Measurements from ENCODE around the gene IFNGR1.
"Not testable (repeated sequence)": the region's sequence is repeated elsewhere in the genome, so short reads cannot be mapped to it uniquely, and the experiment has no call there.

Gene IFNGR1

GRCh38 chr6:137210903-137211302, 8.3 kb downstream of the IFNGR1 start:
- no peak for DNase-seq

- DNase-seq = no peak
These were observed 10.9 kb downstream of the IFNGR1 start for GRCh38 chr6:137208279-137208678.

- not testable (repeated sequence) for DNase-seq
These were observed 11.7 kb downstream of the IFNGR1 start for GRCh38 chr6:137207457-137207856.

GRCh38 chr6:137206577-137206976, 12.6 kb downstream of the IFNGR1 start:
- no peak for DNase-seq

GRCh38 chr6:137203256-137203655, 15.9 kb downstream of the IFNGR1 start:
- no peak for DNase-seq

- DNase-seq = no peak
These were observed 17.1 kb downstream of the IFNGR1 start for GRCh38 chr6:137202078-137202477.

GRCh38 chr6:137201006-137201405, 18.2 kb downstream of the IFNGR1 start:
- DNase-seq = no peak

GRCh38 chr6:137200288-137200687, 18.9 kb downstream of the IFNGR1 start:
- DNase-seq = no peak

GRCh38 chr6:137197684-137198645, 21.2 kb downstream of the IFNGR1 start:
- no peak for DNase-seq

GRCh38 chr6:137193256-137194070, 25.7 kb downstream of the IFNGR1 start:
- DNase-seq = no peak

- no peak for DNase-seq
These were observed 26.4 kb downstream of the IFNGR1 start for GRCh38 chr6:137192821-137193220.

- DNase-seq = no peak
These were observed 27.5 kb downstream of the IFNGR1 start for GRCh38 chr6:137191670-137192069.

GRCh38 chr6:137191236-137191635, 27.9 kb downstream of the IFNGR1 start:
- DNase-seq = no peak

- DNase-seq = no peak
These were observed 28.5 kb downstream of the IFNGR1 start for GRCh38 chr6:137190583-137191094.

- DNase-seq = no peak
These were observed 30.3 kb downstream of the IFNGR1 start for GRCh38 chr6:137188855-137189254.

GRCh38 chr6:137185290-137185689, 33.9 kb downstream of the IFNGR1 start:
- DNase-seq = no peak

GRCh38 chr6:137182654-137183073, 36.5 kb downstream of the IFNGR1 start:
- no peak for DNase-seq

GRCh38 chr6:137181891-137182653, 37.1 kb downstream of the IFNGR1 start:
- no peak for DNase-seq

- DNase-seq = no peak
These were observed 41.6 kb downstream of the IFNGR1 start for GRCh38 chr6:137177611-137178010.

- DNase-seq = no peak
These were observed 42.5 kb downstream of the IFNGR1 start for GRCh38 chr6:137176729-137177128.

- no peak for DNase-seq
These were observed 43.3 kb downstream of the IFNGR1 start for GRCh38 chr6:137175868-137176245.

GRCh38 chr6:137175157-137175867, 43.9 kb downstream of the IFNGR1 start:
- DNase-seq = no peak
